Stimulated activated CD4-positive, alpha-beta T cell treated with anti-CD3 and anti-CD28 coated beads, Interleukin-1b, Interleukin-23, amount 100 ng/mL, for 24 hours (primary cell): ENCODE measurements around the gene SAMD4A.
"Not testable (repeated sequence)": the region's sequence is repeated elsewhere in the genome, so short reads cannot be mapped to it uniquely, and the experiment has no call there.

Source experiments
- DNase-seq, 4 experiments: peaks; one replicate each; pipeline ENCODE4 v3.0.0-alpha.2; 2020; ENCODE audit warnings: low read depth in 4 of 4, low spot score in 1 of 4

The SAMD4A gene

DNA sequence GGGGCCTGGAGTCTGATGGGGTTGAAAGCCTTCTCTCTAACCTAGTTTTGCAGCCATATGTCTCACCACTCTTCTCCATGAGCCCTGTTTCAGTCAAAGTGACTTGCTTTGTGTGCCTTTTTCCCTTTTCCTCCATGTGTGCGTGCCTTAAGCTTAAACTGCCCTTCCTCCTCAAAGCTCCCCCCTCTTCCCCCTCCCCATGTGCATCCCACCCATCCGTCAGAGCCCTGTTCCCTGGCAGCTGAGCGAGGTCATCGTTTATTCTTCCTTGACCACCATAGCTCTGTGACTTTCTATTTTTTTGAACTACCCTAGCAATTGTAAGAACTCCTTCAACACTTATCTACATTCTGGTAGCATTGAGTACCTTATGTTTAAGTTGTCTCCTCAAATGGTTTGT lies 24.9 kb downstream of the SAMD4A start:
- DNase-seq, result no peak

DNA sequence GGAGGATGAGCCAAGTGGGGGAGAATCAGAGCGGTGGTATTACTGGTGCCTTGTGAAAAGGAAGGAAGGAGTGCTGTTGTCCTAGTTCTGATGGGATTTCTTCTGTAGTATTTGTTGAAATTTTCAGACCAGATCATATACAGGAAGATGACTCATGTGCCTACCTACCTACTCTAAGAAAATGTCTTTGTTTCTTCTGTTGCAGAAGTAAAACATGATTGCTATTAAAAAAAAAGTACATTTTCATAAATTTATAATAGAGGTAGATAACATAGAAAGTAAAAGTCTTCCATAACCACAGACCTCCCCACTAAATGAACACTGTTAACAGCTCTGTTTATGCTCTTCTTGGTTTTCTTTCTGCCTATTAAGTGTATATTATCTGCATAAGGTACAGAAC lies 26.9 kb downstream of the SAMD4A start:
- no peak for DNase-seq

DNA sequence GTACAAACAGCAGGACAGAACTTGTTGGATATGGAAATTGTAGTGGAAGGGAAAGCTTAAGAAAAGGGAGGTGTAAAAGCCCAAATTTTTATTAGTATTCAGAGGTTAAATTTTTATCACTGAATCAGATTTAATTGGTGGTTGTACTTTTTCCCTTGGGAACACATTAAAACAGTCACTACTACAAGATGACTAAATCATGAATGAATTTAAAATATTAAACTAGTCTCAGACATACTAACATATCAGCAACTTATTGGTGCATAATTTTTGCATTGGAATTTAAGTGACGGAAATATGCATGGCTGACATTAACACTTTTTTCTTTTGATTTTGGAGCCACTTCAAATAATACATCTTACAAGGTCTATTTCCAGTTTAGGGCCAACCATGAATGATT lies 27.6 kb downstream of the SAMD4A start:
- no peak for DNase-seq

DNA sequence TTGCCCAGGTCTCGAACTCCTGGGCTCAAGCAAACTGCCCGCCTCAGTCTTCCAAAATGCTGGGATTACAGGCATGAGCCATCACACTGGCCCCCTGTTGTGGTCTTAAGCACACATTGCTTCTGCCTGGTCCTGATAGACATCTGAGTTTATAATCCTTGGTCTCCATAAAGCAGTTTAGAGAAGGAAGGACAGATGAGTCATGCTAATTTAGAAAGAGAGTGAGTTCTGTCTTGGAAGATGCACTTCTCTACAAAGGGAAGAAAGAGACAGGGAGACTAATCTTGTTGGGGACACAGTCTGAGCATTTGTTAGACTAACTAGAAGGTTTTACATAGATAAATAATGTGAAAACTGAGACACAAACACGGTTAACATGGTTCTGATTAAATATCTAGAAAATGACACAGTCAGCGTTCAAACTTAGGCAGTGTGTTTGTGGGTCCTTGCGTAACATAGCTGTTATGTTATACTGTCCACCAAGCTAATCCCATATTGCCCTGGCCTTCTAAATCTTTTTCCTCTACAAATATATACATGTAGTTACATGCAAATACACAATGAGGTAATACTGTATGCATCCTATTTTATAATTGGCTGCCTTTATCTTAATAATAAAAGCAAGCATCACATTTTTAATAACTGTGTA lies 31.0 kb downstream of the SAMD4A start:
- DNase-seq, result no peak

DNA sequence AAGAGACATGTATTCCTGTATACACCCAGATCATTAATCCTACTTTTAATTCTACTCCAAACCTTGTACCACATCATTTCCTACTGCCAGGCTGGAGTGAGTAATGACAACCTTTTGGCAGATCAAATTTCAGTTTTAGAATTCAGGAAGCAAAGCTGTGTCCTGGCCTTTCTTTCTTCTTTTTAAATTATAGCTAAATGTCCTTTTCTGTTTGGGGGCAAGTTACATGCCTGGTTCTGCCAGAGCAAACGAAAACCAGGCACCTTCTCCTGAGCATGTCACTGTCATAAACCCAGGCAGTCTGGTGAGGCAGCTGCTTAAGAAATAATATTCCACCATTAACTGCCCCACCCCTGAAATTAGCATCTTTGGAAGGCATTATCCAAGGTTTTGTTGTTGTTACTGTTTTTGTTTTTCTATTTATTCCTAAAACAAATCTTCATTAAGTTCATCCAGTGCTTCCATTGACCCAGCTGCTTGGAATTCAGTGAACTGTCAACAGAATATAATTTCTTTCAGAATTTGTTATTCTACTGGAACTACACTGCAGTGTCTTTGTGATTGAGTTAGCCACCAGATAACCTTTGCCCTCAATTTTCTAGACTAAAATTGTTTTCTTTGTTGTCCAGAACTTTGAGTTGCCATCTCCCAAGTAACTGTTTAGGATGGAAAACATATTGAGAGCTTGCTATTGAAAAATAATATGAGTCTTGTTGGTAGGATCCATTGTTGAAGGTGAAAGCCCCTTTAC lies 33.2 kb downstream of the SAMD4A start:
- no peak for DNase-seq

DNA sequence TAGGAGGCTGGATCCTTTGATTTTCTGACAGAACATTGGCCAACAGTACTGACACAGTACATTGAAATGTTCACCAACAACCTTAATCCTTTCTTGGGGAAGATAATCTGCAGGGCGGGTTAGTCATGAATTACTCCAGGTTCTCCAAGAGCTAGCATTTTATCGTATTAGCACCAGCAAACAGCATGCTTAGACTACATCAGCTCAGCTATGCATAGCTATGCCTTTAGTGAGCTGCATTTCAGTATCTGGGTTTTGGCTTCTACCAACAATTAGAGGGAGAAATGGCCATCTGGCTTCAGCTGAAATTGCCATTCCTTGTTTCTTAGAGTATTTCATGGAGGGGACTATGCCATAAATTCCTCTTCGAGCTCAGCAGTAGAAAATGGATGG lies 33.8 kb downstream of the SAMD4A start:
- DNase-seq, result no peak

DNA sequence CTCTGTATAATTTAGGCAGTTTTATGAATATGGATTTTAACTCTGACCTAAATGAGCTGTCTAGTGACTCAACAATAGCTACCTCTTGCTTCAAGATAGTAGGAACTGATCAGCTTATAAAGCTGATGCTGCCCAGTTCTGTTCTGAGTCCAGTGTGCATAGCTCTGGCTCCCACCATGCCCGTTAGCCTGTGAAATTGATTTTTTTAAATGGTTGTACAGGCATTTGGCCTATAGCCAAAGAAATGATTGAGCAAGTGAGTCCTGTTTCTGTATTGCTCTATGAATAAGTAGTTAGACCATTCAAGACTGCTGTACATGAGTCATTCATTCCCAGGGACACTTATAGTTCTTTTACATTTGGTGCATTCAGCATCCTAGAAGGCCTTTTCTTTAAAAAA lies 36.4 kb downstream of the SAMD4A start:
- DNase-seq, result no peak

DNA sequence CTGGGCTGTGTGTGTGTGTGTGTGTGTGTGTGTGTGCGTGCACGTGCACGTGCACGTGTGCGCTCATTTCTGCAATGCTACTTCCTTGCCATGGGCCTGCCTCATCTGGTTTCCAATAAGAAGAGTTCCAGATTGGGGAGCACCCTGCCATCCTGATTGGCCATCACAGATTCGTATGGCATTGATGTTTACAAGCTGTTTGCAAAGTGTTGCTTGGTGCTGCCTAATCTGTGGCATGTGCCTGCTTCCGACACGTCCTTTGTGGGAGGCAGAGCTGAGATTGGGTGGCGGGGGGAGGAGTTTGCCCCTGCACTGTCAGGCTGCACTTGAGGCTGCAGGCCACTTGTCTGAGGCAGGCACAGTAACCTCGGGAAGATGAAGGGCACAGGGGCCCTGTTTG lies 39.2 kb downstream of the SAMD4A start:
- no peak for DNase-seq

DNA sequence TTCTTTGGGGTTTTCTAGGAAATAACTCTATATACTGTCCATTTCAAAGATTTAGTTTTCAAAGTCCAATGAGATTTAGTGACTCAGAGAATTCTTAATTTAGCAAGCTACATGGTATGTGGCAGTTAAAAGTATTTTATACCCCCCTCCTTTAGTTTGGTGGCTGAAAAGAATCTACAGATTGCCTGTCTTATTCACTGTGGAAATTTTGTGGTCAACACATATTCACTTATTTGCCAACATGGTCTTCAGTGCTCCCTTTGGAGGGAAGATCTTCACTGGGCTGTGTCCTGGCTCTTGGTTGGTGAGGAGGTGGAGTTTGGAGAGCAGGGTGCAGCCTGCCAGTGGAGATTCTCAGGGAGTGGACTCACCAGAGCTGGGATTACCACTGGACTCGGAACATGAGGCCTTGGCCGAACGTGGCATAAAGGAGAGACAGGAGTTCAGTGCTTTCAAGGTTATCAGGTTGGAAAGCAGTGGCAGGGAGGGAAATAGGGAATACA lies 39.8 kb downstream of the SAMD4A start:
- no peak for DNase-seq

DNA sequence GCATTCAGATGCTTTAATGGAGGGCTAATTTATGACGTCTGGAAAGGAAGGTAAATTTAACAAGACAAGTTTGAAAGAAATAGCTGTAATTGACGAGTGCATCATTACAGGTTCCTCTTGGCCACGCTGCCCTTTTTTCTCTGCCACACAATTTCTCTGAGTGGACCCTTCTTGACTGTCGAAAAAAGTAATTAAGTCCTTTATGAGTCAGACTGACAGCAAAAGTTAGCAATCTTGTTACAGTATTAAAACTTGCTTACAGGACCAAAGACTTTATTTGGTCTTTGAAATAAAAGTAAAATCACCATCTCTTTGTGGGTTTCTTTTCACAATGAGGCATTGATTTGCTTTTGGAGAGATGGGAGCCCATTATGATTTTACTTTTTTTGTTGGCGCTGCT lies 42.6 kb downstream of the SAMD4A start:
- DNase-seq, result no peak

DNA sequence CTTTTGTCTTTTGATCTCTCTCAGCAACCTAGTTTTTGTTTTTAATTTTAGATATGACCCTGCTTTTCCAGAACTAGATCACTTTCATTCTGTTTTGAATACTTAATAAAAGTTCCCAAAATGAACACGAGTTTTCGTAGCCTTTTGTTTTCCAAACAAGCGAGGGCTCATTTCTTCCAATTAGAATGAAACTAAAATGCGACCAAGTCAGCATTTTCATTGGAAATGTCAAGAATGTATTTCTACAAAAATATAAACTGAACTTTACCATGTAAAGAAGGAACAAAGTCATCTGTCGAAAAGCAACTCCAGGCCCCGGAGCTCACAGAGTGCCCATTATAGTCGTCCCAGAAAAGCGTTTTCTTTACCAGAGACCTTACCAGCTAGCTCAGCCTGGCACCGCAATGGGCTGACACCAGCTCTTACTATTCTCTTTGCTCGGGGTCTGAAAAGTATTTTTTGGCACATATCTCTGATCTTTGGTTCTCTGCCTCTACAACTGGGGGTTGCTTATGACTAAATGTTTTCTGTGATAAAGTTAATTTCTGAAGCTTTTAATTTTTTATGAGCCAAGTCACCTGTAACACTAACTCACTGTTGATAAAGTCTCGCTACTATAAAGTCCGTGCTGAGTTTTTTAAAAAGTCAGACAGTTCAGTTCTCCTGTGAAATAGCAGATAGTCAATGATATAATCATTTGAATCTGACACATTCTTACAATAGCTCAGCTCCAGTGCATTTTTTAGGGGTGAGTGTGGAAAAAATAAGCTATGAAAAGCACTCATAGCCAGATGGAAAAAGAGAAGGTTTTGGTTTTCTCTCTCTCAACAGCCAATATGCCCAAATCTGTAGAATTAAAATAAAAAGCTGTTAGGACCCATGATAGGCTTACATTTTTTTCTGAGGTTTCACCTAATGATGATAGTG lies 43.4 kb downstream of the SAMD4A start:
- DNase-seq, result no peak

DNA sequence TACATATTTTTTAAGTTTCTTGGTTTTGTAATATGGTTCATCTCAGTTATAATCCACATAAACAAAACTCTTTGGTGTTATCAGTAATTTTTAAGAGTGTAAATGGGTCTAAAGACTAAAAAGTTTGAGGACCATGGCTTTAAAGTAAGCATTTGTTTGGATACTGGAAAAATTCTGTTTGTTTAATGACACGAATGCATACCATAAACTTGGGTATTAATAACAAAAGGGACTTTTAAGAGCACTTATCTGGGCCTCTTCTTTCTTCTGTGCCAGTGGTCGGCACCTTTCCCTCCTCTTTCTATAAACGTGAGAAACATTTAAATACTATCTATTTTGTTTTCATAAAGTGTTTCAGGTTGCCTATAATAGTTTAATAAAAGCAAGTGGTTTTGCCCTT lies 47.4 kb downstream of the SAMD4A start:
- DNase-seq, result no peak

DNA sequence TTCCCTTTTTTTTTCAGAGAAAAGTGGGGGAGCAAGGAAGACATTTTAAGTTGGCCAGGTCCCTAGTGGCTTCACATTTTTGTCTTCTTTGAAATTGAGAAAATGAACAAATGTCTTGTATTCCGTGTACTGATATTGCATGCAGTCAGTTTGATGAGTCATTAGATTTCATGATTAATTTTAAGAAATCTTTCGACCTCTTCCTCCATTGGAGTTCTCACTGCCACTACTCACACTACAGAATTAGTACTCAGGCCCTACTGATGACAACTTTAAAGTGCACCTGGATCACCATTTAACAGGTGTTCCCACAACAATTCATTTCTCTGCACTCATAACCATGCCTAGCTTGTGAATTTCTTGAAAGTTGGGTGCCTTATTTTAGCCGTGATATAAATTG lies 50.5 kb downstream of the SAMD4A start:
- DNase-seq, result no peak

DNA sequence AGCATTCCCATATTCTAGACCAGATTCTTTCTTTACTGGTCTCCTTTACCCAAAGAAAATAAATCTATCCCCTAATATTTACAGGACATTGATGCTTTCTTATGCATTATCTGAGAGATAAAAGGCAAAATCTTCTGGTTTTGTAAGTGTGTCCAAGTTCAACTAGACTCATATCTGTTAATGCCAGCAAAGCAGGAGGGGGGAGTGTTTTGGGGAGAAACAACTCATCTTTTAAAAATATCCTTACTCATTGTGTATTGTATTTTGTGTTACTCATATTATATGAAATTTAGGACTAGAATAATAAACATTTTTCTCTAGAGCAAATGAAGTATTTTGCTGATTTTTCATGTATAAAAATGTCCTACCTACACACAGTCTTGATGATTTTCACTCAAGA lies 54.8 kb downstream of the SAMD4A start:
- DNase-seq, result no peak

DNA sequence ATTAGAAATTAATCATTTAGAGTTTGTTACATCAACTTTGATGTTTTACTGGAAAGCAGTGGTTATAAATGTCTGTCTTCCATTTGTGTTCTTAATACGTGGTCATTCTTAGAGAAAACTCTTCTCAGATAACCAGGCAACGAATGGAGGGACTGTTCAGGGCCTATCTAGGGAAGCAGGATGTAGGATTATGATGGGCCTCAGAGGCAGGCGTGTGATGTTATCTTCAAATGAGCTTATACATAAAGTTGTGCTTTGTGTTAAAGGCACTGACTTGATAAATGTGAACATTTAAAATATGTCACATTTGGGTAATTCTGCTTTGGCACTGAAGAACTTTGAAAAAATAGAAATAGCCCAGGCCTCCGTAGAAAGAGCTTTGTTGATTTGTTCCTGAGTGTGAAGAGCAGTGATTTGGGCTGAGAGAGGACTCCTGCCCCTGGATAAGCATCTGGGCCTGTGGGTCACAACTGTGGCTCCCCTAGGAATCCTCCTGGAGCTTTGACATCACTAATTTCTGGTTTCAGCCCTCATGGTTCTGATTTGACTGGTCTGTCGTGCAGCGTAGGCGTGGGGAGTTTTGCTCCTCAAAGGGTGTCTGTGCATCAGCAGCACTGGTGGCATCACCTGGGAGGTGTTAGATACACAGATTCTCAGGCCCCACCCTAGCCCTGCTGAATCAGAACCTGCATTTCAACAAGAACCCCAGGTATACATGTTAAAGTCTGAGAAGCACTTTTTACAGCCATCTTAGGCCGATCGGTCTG lies 55.4 kb downstream of the SAMD4A start:
- peak in 3 of 4 experiments; percentile 27 to 62 (median 40) for DNase-seq

DNA sequence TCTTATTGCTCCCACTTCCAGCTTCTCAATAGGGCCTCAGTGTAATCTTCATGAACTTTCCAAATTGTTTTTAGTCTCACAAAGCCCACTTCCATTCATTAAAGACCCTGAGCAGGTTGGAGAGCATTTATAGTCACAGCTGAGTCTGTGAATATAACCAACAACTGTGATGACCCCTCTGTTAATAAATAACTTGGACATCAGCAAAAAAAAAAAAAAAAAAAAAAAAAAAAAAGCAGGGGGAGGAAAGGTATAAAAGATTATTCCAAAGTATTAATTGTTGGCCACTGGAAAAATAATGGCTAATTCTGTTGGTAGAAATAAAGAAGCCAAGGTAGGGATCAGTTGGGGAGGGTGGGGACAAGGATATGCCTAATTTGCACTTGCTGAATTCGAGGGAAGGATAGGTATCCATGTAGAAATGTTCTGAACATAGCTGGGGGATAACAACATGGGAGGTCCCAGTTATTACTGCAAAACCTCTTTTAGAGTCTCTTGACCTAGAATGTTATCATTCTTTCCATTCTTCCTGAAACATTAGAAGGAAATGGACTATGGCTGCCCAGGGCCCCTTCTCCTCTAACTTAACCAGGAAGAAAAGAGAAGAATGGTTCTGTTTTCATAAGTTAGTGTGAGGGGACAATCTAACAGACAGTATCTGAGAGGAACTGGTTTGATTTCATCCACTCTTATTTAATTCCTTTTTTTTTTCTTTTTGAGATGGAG lies 56.5 kb downstream of the SAMD4A start:
- DNase-seq, result no peak

DNA sequence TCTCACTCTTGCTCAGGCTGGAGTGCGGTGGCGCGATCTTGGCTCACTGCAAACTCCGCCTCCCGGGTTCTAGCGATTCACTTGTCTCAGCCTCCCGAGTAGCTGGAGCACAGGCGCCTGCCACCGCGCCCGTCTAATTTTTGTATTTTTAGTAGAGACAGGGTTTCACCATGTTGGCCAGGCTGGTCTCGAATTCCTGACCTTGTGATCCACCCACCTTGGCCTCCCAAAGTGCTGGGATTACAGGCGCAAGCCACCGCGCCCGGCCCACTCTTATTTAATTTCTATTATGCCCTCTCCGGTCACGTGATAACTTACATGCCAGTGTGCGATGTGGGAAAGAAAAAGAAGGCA lies 57.1 kb downstream of the SAMD4A start:
- DNase-seq, result not testable (repeated sequence)

DNA sequence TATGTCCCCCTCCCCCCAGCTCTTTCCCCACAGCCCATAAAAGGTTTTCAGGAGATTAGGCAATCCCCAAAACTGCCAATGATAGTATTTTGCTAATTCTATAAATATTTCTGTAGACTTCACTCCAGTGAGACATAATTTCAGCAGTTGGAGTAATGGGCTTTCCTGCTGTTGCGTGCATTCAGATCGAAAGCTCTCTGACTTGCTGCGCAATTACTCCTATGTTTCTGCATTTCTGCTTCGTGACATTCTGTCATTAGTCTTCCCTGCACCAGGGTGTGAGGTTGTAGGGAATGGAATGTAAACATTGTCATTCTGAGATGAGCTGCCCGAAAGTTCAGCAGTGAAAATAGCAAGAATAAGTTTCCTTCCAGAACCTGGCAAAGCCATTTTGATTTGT lies 58.2 kb downstream of the SAMD4A start:
- no peak for DNase-seq

DNA sequence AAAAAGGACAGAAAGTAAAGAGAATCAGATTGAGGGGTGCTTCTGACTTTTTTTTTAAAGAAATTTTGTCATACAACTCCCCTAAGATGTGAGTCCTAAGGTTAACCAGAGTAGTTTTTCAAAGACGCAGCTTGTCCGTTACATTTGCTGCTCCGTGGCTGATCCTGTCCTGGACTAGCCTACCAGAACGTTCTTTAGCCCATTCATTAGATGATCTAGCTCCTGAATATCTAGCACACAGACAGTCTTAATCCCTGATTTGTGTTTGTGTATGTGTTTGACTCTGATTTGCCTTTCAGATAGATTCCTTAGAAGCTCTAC lies 60.3 kb downstream of the SAMD4A start:
- DNase-seq, result no peak

DNA sequence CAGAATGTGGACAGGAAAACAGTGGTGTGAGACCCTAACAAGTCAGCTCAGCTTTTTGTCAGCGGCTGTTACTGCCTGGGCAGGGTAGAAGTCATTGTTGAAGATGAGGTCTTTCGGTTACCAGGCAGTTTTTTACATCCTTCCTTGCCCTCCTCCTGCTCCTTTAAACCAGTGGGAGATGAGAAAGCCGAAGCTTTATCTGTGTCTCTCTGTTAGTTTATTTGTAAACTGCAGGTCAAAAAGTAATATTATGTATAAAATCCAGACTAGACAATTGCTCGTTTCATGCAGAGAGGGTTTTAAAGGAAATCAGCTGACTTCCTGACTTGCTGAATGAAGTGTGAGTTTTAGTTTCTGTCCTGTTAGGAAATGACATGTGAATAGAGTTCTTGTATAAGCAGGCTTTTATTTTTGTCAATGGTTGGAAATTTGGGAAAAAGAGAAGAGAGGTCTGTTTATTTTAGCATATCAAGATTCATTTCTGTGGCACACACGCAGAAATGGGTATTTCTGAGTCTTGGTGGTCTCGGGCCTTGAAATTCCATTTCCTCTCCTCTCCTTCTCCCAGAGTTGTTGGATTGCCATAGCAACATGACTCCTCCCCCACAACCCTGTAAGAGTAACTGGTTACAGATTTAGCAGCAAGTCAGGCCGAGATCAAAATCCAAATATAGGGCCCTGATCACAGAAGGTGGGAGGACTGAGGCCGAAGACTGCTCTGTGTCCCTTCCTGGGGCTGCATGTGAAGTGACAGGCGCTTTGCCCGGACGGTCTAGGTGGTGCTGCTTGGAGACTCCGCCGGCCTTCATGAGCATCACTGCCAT lies 60.8 kb downstream of the SAMD4A start:
- no peak for DNase-seq
